Astrocyte of the cerebellum (primary cell): Measurements from ENCODE around the gene PRRG3.

Experiments
- DNase-seq: peaks from one replicate; pipeline ENCODE4 v3.0.0-alpha.2; 2011; ENCODE audit warnings: low read depth
- H3K4me3 ChIP-seq: 2 replicates; pipeline ENCODE4 v1.5.1; 2011; ENCODE audit warnings: mild to moderate bottlenecking, low read depth, low read length, moderate library complexity
- CTCF ChIP-seq: IDR thresholded peaks from 2 replicates; pipeline ENCODE4 v1.5.1; 2012; ENCODE audit warnings: low read length, low read depth, moderate library complexity, mild to moderate bottlenecking; ENCODE audit errors: missing control alignments
- in situ Hi-C: cut with HindIII; loops from 2 replicates; pipeline ENCODE4 v1.10.0; 2017; ENCODE audit warnings: low sequenced_read_pairs

Gene PRRG3

DNA sequence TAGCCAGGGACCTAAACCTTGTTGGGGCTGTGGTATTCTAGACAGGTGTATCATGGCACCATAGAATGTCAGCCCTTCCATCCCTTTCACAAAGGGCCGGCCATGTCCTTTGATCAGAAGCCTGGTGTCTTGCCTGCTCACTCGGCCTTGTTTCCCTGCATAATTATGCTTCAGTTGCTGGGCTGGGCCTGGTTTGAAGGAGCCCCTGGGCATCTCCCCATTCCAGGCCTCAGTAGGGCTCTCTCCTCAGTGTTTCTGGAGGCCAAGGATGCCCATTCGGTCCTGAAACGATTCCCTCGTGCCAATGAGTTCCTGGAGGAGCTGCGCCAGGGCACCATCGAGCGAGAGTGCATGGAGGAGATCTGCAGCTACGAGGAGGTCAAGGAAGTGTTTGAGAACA lies 4.5 kb downstream of the PRRG3 start:
- DNase-seq: no peak
- no peak overlapping the region for H3K4me3 ChIP-seq
- in situ Hi-C loops: no loop called here
- TF ChIP-seq CTCF: no peak

DNA sequence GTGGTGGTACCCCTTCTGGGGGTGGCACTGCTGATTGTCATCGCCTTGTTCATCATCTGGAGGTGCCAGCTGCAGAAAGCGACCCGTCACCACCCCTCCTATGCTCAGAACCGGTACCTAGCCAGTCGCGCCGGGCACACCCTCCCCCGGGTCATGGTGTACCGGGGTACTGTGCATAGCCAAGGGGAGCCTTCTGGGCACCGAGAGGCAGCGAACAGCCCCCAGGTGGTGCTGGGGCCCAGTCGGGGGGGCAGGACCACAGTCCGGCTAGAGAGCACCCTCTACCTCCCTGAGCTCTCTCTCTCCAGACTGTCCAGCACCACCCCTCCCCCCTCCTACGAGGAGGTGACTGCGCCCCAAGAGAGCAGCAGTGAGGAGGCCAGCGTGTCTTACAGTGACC lies 5.3 kb downstream of the PRRG3 start:
- H3K4me3 ChIP-seq: no peak overlapping the region
- no peak for TF ChIP-seq CTCF
- no peak for DNase-seq
- in situ Hi-C loops: no loop called here

DNA sequence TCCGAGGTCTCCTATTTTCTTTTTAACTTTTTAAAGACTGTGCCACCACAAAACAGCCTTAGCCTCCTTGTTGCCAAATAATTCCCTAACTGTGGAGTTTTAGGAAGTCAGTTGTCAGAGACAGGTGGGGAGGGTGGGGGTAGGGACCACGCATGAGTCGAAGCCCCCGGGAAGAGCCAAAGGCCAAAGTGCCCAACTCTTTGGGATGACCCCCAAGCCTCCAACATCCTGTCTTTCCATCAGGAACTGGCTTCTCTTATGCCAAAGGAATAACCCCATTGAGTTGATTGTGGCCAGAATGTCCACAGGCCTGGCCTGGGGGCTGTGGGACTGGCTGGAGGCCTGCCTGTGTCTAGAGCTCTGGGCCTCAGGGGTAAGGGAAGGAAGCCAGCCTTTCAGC lies 5.8 kb downstream of the PRRG3 start:
- DNase-seq: no peak
- no peak overlapping the region for H3K4me3 ChIP-seq
- TF ChIP-seq CTCF: no peak
- in situ Hi-C loops: no loop called here

GRCh38 chrX:151701531-151701930 lies 6.3 kb downstream of the PRRG3 start:
- no peak for TF ChIP-seq CTCF
- in situ Hi-C loops: no loop called here
- no peak overlapping the region for H3K4me3 ChIP-seq
- no peak for DNase-seq

DNA sequence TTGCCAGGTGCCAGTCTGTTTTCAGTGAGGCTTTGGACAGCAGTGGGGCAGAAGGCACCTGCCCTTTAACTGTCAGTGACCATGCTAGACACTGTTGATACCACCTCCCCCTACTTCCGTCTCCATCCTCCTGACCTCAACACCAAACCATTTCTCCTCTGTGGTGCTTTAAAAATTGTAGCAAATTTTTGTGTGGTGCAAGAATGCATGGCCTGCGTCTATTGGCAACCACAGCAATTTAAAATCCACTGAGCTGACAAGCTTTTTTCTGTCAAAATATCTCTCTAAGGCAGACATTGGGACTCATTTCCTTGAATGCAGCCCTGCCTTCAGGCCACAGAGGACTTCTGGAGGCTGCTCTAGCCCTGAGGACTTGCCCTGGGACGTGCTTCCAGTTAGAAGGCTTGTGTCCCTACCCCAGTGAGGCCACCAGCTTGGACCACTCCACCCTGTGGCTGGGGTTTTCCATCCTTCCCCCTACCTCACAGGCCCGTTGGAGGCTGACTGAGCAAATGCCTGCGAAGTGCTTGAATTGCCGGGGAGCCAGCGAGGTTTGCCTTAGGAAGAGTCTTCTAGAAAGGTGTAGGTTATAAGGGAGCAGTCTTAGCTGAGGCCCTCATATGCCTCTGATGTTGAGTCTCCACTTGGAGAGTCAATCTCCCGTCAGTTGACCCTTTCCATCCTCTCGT lies 6.9 kb downstream of the PRRG3 start:
- in situ Hi-C loops: no loop called here
- no peak for TF ChIP-seq CTCF

DNA sequence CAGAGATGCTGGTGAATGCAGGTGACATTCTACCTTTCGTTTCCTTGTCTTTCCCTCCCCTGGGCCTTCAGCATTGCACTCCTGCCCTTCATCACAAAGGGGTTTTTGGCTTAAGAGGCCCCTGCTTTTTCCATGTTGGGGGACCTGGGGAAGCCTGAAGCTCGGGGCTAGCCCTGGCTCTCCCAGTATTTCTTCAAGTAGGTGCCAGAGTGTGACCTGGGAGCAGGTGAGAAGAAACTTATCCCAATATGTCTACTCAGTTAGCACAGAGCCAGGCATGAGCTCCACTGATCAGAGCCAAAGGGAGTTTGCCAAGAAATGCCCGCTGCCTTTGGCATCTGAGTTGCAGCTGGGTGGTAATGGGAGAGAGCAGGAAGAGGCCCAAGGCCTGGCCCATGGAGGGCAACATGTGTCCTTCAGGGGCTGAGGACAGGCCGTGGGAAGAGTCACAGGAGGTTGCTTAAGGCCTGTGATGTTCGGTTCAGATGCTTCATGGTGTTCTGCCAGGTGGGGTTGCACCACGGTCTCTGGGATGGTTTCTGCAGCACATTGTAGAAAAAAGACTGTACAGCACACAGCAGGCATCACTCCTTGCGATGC lies 7.6 kb downstream of the PRRG3 start:
- no peak overlapping the region for H3K4me3 ChIP-seq
- TF ChIP-seq CTCF: no peak
- DNase-seq: no peak
- in situ Hi-C loops: no loop called here

More for the DNA sequence above, 6.9 kb downstream of the PRRG3 start:
- H3K4me3 ChIP-seq: no peak overlapping the region
- DNase-seq: no peak
